GM12801 (cell line): ENCODE measurements around the gene STK4.

Source experiments
- CTCF ChIP-seq: IDR thresholded peaks from one replicate; pipeline ENCODE4 v1.5.1; 2011; ENCODE audit warnings: control low read depth; ENCODE audit not compliant: insufficient read length; ENCODE audit errors: extremely low read depth

The STK4 gene

GRCh38 chr20:44966030-44966961, at the start of gene STK4:
TSS of gene STK4 (plus strand) at chr20:44966512. CDS start at chr20:44966569, 57 bp downstream.
- no peak for TF ChIP-seq CTCF

- TF ChIP-seq CTCF = no peak
Measured at GRCh38 chr20:44916586-44916985, 49.7 kb upstream of the STK4 start.

- no peak for TF ChIP-seq CTCF
Measured at GRCh38 chr20:44917399-44917798, 48.9 kb upstream of the STK4 start.

- no peak for TF ChIP-seq CTCF
Measured at GRCh38 chr20:44918342-44918741, 48.0 kb upstream of the STK4 start.

GRCh38 chr20:44918761-44919160, 47.6 kb upstream of the STK4 start:
- no peak for TF ChIP-seq CTCF

- no peak for TF ChIP-seq CTCF
Measured at GRCh38 chr20:44921447-44921846, 44.9 kb upstream of the STK4 start.

- TF ChIP-seq CTCF = no peak
Measured at GRCh38 chr20:44924541-44924940, 41.8 kb upstream of the STK4 start.
